Pancreas (tissue), 10 donors: ENCODE measurements around the gene SLC19A1. TPM values are rescaled to one million over a fixed set of nuclear protein-coding genes. Genes with fewer than 3 reads are reported as not detected.
"Not testable (repeated sequence)": the region's sequence is repeated elsewhere in the genome, so short reads cannot be mapped to it uniquely, and the experiment has no call there.

Source experiments
- ATAC-seq, 4 donors: fragments of 200-7000 bp; cut with Tn5 transposase; one replicate each; pipeline versions ENCODE4 v1.8.0 to v1.9.1; 2020; ENCODE audit warnings: mild to moderate bottlenecking in 4 of 4, moderate library complexity in 4 of 4
- DNase-seq, 6 donors: peaks; one replicate each; pipeline ENCODE4 v3.0.0-alpha.2; 2020
- FAIRE-seq: peaks from 2 replicates; lab custom pipeline; 2012; peaks lifted over from hg19 to GRCh38; lab: Jason Lieb, UNC
- H3K27ac ChIP-seq, 4 donors: fragments of 200-600 bp; sonication (generic); 1 replicate in 3 of 4; 2 replicates in 1 of 4; pipeline versions ENCODE4 v1.5.0 to v1.8.0; 2020
- H3K27me3 ChIP-seq, 4 donors: fragments of 200-600 bp; one replicate each; pipeline ENCODE4 v1.8.0; 2021
- H3K36me3 ChIP-seq, 3 donors: fragments of 200-600 bp; sonication (generic) in 1 of 3; one replicate each; pipeline versions ENCODE4 v1.5.0 to v1.8.0; 2020 to 2021
- H3K4me1 ChIP-seq, 3 donors: fragments of 200-600 bp; one replicate each; pipeline ENCODE4 v1.8.0; 2021
- H3K4me3 ChIP-seq, 4 donors: fragments of 200-600 bp; sonication (generic) in 2 of 4; one replicate each; pipeline versions ENCODE4 v1.5.0 to v1.8.0; 2020 to 2021
- H3K9me3 ChIP-seq, 4 donors: fragments of 200-600 bp; one replicate each; pipeline ENCODE4 v1.8.0; 2021
- WGBS, 2 donors: extraction: QIAGEN DNeasy Blood & Tissue Kit; methylation state at CpG; one replicate each; pipeline ENCODE4 v1.1.7; 2013; 5-methylcytosine and 5-hydroxymethylcytosine counted together
- intact Hi-C, 3 donors: fragments of 100-400 bp; cut with DNase I; formaldehyde crosslinking; loops; one replicate each; pipeline versions ENCODE4 v1.11.1 to v1.14.2; 2022
- polyA plus RNA-seq, 2 donors: library from polyadenylated mRNA; stranded (reverse); fragments of 200-250 nt; gene quantifications; one replicate each; pipeline ENCODE4 v1.2.3, GENCODE V29; 2013
- total RNA-seq, 6 donors: library from RNA; stranded (reverse); fragmentation: NEBNext Ultra II Directional in 4 of 6; extraction: Animal tissue kit (Norgen Biotek cat#: 25700) in 4 of 6; gene quantifications; one replicate each; pipeline versions ENCODE4 v1.2.1 to v1.2.4, GENCODE V29; 2021 to 2023
- TF ChIP-seq, protein P1 (sequence below), 4 donors: fragments of 200-600 bp; sonication (generic) in 3 of 4; IDR thresholded peaks; one replicate each; pipeline versions ENCODE4 v1.5.0 to v1.8.0; 2021; ENCODE audit warnings: antibody characterized with exemption in 4 of 4
- donor health status: healthy with polysubstance abuse.
- donor health status: DM: no; HTN: no; CAD: no; lungs with moderate emphysema.
- donor health status: DM: no; HTN: no; CAD: no.
- donor health status: control.
- donor health status: control.
- donor health status: Bipolar disorder and iron deficiency.
- donor health status: DM: yes; HTN: yes; CAD: no.
- donor health status: DM: no; HTN: no; CAD: no.
- donor health status: DM: no; HTN: no; CAD: no.
- donor health status: DM: yes; HTN: yes; CAD: no.

Gene SLC19A1
- total and polyA plus RNA-seq, 8 donors = 4.4 to 11.2 (median 5.4) TPM

DNA sequence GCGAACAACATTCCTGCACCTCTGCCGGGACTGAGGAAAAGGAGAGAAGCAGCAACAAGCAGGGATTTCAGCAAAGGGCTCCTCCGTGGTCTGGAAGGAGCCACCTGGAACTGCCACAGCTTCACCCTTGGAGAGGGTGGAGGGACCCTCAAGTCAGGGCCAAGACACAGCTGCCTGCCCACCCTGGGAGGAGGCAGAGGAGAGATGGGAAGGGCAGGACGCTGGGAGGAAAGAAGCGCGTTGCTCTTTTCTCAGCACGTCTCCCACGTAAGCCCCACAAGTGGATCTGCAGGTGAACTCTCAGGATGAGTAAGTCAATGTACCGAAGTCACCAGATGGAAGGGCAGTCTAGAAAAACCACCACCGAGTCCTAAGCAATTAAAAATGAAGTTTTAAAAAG lies 39.6 kb downstream of the SLC19A1 start:
- H3K4me3 ChIP-seq = no peak overlapping the region
- peak in 3 of 6 donors; percentile 7 to 23 (median 19) for DNase-seq
- intact Hi-C loops = no loop called here
- H3K4me1 ChIP-seq = no peaks in the 10 kb centered on the region
- H3K9me3 ChIP-seq = no peaks in the 10 kb centered on the region
- TF ChIP-seq, protein P1, sequence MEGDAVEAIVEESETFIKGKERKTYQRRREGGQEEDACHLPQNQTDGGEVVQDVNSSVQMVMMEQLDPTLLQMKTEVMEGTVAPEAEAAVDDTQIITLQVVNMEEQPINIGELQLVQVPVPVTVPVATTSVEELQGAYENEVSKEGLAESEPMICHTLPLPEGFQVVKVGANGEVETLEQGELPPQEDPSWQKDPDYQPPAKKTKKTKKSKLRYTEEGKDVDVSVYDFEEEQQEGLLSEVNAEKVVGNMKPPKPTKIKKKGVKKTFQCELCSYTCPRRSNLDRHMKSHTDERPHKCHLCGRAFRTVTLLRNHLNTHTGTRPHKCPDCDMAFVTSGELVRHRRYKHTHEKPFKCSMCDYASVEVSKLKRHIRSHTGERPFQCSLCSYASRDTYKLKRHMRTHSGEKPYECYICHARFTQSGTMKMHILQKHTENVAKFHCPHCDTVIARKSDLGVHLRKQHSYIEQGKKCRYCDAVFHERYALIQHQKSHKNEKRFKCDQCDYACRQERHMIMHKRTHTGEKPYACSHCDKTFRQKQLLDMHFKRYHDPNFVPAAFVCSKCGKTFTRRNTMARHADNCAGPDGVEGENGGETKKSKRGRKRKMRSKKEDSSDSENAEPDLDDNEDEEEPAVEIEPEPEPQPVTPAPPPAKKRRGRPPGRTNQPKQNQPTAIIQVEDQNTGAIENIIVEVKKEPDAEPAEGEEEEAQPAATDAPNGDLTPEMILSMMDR (IDR thresholded peaks at IDR 0.05) = no peak
- no peak for FAIRE-seq
- H3K27ac ChIP-seq = no peak overlapping the region
- peaks cover 0 to 4% (median 0%) of the 10 kb centered on the region in 3 donors for H3K36me3 ChIP-seq
- no peaks in the 10 kb centered on the region for H3K27me3 ChIP-seq
- 73 to 81% methylated on average over 10 of the region's 10 CpGs for WGBS, 2 donors
- no peak for ATAC-seq

DNA sequence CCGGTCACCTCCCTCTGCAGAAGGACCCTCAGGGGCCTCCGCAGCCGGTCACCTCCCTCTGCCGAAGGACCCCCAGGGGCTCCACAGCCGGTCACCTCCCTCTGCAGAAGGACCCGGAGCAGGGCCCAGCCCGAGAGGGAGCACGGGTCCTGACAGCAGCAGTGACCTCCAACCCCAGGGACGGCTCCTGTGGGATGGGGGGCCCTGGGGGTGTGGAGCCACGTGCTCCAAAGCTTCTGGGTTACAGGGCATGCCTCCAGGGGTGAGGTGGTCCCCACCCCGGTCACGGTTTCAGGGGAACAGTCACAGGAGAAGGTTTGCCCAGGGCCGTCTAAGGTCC lies 40.3 kb downstream of the SLC19A1 start:
- Histone ChIP-seq H3K27ac (no peak overlapping the region), H3K4me3 (no peak overlapping the region), H3K4me1 (no peaks in the 10 kb centered on the region), H3K36me3 (peaks cover 0 to 7% (median 0%) of the 10 kb centered on the region in 3 donors), H3K9me3 (no peaks in the 10 kb centered on the region), H3K27me3 (no peaks in the 10 kb centered on the region)
- FAIRE-seq (no peak), DNase-seq (peak in 4 of 6 donors; percentile 11 to 67 (median 30)), ATAC-seq (no peak)
- intact Hi-C loops = no loop called here
- TF ChIP-seq, protein P1 (IDR thresholded peaks at IDR 0.05) = no peak
- WGBS, 2 donors = 62 to 76% methylated on average over 13 of the region's 13 CpGs

DNA sequence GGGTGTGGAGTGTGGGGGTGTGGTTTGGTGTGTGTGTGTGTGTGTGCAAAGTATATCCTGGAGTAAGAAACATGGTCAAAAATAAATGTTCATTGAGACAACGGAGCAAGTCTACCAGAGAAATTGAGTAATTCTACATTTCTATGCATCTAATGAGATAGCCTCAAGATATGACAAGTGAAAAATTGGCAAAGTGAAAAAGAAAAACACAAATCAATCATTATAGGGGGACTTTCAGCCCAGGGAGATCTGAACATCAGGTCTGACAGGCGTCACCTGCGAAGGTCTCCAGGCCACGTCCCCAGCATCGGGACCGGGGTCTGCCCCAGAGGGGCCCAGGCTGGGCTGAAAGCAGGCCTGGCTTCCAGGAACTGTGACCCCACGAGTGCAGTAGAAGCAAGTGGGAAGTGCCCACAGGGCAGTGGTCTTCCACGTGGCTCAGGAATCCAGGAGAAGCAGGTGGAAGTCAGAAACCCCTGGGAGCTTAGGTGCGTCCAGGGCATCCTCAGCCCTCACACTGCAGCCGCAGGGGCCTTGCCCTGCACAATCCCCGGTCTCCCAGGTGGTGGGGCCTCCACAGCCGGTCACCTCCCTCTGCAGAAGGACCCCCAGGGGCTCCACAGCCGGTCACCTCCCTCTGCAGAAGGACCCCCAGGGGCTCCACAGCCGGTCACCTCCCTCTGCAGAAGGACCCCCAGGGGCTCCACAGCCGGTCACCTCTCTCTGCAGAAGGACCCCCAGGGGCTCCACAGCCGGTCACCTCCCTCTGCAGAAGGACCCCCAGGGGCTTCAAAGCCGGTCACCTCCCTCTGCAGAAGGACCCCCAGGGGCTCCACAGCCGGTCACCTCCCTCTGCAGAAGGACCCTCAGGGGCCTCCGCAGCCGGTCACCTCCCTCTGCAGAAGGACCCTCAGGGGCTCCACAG lies 40.9 kb downstream of the SLC19A1 start:
- intact Hi-C loops, FAIRE-seq, H3K4me3 ChIP-seq: not testable (repeated sequence)

DNA sequence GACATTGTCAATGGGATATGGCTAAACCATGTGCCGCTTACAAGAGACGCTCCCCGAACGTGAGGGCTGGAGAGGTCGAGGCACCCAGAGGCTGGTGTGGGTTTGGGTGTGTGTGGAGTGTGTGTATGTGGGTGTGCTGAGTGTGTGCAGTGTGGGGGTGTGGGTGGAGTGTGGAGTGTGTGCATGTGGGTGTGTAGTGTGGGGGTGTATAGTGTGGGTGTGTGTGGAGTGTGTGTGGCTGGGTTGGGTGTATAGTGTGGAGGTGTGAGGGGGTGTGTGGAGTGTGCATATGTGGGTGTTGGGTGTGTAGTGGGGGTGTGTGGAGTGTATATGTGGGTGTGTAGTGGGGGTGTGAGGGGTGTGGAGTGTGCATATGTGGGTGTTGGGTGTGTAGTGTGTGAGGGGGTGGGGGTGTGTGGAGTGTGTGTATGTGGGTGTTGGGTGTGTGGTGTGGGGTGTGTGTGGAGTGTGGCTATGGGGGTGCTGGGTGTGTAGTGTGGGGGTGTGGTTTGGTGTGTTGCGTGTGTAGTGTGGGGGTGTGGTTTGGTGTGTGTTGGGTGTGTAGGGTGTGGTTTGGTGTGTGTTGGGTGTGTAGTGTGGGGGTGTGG lies 42.2 kb downstream of the SLC19A1 start:
- WGBS, 2 donors = 79% methylated on average over 6 of the region's 6 CpGs

More for the DNA sequence above, 40.9 kb downstream of the SLC19A1 start:
- not testable (repeated sequence) for H3K27me3 ChIP-seq, H3K27ac ChIP-seq, ATAC-seq, H3K4me1 ChIP-seq, H3K9me3 ChIP-seq
- WGBS, 2 donors = 57 to 61% methylated on average over 16 to 19 of the region's 20 CpGs
- H3K36me3 ChIP-seq = peaks cover 0 to 13% (median 0%) of the 10 kb centered on the region in 3 donors
- DNase-seq = peak in 4 of 6 donors; percentile 7 to 46 (median 23)

DNA sequence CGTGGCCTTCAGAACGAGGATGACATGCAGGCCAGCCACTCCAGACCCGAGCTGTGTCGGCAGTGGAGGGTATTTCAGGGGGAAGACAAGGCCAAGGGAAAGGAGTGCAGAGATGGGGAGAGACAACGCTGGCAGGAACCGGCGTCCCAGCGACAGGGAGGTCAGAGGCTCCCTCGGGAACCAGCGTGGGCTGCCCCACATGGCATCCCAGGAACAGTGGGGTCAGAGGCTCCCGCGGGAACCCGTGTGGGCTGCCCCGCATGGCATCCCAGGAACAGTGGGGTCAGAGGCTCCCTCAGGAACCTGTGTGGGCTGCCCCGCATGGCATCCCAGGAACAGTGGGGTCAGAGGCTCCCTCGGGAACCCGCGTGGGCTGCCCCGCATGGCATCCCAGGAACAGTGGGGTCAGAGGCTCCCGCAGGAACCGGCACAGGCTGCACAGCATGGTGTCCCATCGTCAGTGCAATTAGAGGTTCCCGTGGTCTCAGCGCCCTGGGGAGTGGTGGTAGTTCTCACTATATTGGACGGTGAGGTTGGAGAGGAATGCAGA lies 43.0 kb downstream of the SLC19A1 start:
- H3K27ac ChIP-seq = no peak overlapping the region
- TF ChIP-seq, protein P1 (IDR thresholded peaks at IDR 0.05) = no peak
- H3K9me3 ChIP-seq = no peaks in the 10 kb centered on the region
- H3K27me3 ChIP-seq = no peaks in the 10 kb centered on the region
- H3K4me3 ChIP-seq = no peak overlapping the region
- no peak for FAIRE-seq
- ATAC-seq = no peak
- H3K36me3 ChIP-seq = peaks cover 0 to 13% (median 0%) of the 10 kb centered on the region in 3 donors
- peak in 4 of 6 donors; percentile 8 to 41 (median 20) for DNase-seq
- H3K4me1 ChIP-seq = no peaks in the 10 kb centered on the region
- intact Hi-C loops = no loop called here
- WGBS, 2 donors = 67 to 85% methylated on average over 25 of the region's 25 CpGs

More for the DNA sequence above, 42.2 kb downstream of the SLC19A1 start:
- no peak for FAIRE-seq
- Histone ChIP-seq H3K36me3 (peaks cover 0 to 13% (median 0%) of the 10 kb centered on the region in 3 donors), H3K4me1 (no peaks in the 10 kb centered on the region), H3K27ac (no peak overlapping the region), H3K9me3 (no peaks in the 10 kb centered on the region), H3K4me3 (no peak overlapping the region), H3K27me3 (no peaks in the 10 kb centered on the region)
- no peak for ATAC-seq
- TF ChIP-seq, protein P1 (IDR thresholded peaks at IDR 0.05) = no peak
- intact Hi-C loops = no loop called here
- peak in 3 of 6 donors; percentile 11 to 21 (median 17) for DNase-seq
